ENCODE measurements around the gene MCOLN2.

GRCh38 chr1:84941843-84942242 is 55.1 kb downstream of the MCOLN2 start:
- TF ChIP-seq CTCF (IDR thresholded peaks at IDR 0.05) (no peak), SIN3A (IDR thresholded peaks at IDR 0.05; ENCODE audit: borderline replicate concordance, insufficient read depth, low read depth, low read length) (no peak), REST (IDR thresholded peaks at IDR 0.05; ENCODE audit: insufficient read depth in 1 of 2, low read depth in 2 of 2, low read length in 1 of 2) (no peak), POLR2AphosphoS5 (IDR thresholded peaks at IDR 0.05; ENCODE audit: low read depth, low read length) (no peak)
